Adrenal gland (tissue), 5 donors: ENCODE measurements around the gene RGS6.

ENCODE experiments used
- CTCF ChIP-seq, 6 experiments: fragments of 450-650 bp in 4 of 6; fragments of 200-600 bp in 2 of 6; sonication (generic) in 1 of 6; IDR thresholded peaks; 1 replicate in 5 of 6; 2 replicates in 1 of 6; pipeline versions ENCODE4 v1.5.1 to v1.8.0; 2016 to 2021; ENCODE audit warnings: antibody characterized with exemption in 6 of 6, mild to moderate bottlenecking in 2 of 6, moderate library complexity in 1 of 6
- POLR2A ChIP-seq, 2 donors: fragments of 450-650 bp; IDR thresholded peaks; one replicate each; pipeline ENCODE4 v1.6.1; 2017; ENCODE audit warnings: antibody characterized with exemption in 2 of 2, mild to moderate bottlenecking in 2 of 2, moderate library complexity in 1 of 2
- donor health status: DM: no; HTN: no; CAD: no.

DNA sequence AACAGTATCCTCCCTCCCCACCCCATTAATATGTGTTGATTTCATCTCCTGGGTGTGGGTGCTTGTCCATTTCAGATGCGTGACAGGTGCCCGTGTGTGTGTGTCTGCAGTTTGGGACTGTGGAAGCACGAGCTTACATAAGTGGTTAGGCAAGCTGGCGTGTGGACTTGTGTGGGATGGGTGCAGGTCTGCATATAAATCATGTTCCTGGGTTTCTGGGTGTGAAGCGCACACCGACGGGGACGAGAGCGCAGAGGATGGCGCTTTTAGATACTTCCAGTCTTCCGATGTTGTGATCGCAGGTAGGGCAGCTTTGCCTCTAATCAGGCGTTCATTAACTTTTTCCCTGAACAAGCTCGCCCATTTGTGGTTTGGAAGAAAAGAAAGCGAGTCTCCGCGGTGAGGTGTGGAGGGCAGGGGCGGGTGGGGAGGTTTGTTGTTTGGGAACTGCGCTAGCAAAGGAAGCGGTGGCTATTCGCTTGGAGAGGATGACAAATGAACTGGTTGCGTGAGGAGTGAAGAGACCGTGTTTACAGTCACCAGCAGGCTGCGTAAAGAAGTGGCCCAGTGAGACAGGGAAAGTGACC, 865 bp downstream of the RGS6 start:
- TF ChIP-seq POLR2A (IDR thresholded peaks at IDR 0.05) (no peak), CTCF (IDR thresholded peaks at IDR 0.05) (no peak)
